Measurements from ENCODE around the gene DEFB124. TPM values are rescaled to one million over a fixed set of nuclear protein-coding genes. Genes with fewer than 3 reads are reported as not detected.

Gene DEFB124, protein sequence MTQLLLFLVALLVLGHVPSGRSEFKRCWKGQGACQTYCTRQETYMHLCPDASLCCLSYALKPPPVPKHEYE
- not detected in 2 replicates for total RNA-seq

DNA sequence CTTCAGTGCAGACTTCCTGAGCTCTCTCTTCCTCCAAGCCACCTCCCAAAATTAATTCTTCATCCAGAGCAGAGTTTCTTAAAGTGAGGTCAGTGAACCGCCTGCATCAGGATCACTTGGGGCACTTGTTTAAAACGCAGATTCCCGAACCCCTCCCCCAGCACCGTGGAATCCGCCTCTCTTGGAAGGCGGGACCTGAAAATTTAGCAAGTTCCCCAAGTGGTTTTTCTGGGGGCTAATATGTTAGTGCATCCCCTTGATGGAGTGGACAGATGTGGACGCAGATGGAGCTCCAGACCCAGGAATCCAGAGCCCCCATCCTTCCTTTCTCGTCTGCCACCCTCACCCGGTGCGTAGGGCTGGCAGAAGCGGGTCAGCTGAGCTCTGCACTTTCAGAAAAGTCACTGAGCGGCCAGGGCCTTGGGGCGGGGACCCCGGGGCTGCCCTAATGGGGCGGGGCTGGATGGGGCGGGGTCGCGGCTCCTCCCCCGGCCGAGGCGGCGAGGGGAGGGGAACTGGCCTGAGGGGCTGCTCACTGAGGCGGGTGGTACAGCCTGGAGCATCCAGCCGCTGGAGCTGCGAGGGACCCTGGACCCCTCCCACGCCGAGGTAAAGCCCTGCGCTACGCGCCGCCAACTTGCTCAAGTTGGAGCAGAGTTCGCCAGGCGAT lies at the start of gene DEFB124, which contains the start of gene REM1:
TSS of gene DEFB124 (minus strand) at position 370 of the 670 bp plus-strand sequence. CDS start 2,114 bp downstream, outside the sequence.
TSS of gene REM1 (plus strand) at position 531 of the 670 bp plus-strand sequence. CDS start 1,158 bp downstream, outside the sequence.

DNA sequence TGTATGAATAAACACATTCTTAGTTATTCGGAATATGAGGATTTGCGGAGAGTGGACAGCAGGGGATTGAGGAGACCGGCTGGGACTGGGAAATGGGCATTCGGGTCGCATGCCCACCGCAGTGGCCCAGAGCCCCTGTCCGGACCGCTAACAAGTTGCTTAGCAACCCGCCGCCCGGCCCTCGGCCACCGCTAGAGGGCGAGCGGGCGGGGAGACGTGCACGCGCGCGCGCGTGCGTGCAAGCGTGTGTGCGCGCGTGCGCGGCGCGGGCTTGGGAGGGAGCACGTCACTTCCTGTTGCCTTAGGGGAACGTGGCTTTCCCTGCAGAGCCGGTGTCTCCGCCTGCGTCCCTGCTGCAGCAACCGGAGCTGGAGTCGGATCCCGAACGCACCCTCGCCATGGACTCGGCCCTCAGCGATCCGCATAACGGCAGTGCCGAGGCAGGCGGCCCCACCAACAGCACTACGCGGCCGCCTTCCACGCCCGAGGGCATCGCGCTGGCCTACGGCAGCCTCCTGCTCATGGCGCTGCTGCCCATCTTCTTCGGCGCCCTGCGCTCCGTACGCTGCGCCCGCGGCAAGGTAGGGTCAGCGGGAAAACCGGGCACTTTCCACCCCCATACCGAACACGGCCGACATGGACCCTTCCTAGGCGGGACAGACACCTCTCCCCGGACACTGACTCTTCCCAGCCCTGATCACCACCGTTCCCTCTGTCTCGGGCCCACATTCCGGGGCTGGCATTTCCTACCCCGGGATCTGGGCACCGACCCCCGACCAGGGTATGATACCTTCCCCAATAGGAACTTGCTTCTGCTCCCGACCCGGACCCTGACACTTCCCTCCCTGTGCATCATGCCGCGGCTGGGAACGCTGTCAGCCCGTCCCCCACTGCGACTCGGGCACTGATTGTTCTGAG lies 39.5 kb upstream of the DEFB124 start, which contains the start of gene HM13:
TSS of gene HM13 (plus strand) at position 289 of the 918 bp plus-strand sequence. CDS start at position 399, 110 bp downstream.

DNA sequence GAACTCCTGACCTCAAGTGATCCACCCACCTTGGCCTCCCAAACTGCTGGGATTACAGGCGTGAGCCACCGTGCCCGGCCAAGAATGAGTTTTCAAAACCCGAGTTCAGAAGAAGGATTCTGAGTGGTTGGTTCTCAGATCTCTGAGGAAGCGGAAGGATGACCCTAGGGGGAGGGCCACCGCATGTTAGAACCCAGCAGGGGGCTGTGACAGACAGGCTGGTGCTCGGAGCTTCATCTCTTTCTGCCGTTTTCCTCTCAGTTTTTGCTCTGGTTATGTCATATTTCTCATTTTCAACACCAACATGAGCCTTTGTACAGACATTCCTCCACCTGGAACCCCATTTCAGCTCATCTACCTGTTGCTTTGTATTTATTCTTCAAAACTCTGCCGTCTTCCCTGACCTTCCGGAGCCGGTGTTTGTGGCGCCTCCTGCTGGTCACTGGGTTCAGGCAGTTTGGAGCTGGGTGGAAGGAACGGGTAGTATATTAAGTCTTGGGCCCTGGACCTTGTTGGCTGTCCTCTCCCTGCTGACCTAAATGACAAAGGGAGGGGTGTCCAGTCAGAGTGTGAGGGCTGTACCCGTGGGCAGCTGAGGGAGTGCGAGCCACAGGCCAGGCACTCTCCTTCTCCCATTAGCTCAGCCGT lies 34.8 kb downstream of the DEFB124 start, which contains the start of gene DEFB123:
TSS of gene DEFB123 (plus strand) at position 621 of the 648 bp plus-strand sequence. CDS start 67 bp downstream, outside the sequence.

Other genes with a start within 250 kb of the DEFB124 start
- gene DEFB115, start 217.5 kb downstream of the DEFB124 start, total RNA-seq, result not detected in 2 replicates
- not detected in 2 replicates for gene DEFB116, start 166.5 kb downstream of the DEFB124 start, total RNA-seq
- not detected in 2 replicates for gene DEFB118, start 106.5 kb downstream of the DEFB124 start, total RNA-seq
- gene DEFB119, start 84.5 kb downstream of the DEFB124 start, total RNA-seq, result not detected in 2 replicates
- gene DEFB121, start 68.9 kb downstream of the DEFB124 start, total RNA-seq, result not detected in 2 replicates
- not detected in 2 replicates for gene DEFB123, start 34.5 kb downstream of the DEFB124 start, total RNA-seq
- gene REM1, start 161 bp upstream of the DEFB124 start, total RNA-seq, result 0.07 and 4.0 TPM in 2 replicates
- 101 and 113 TPM in 2 replicates for gene HM13, start 39.3 kb upstream of the DEFB124 start, total RNA-seq
- 54.3 and 178 TPM in 2 replicates for gene ID1, start 130.2 kb upstream of the DEFB124 start, total RNA-seq
- 0.13 TPM in 1 of 2 replicates, not detected in the other for gene COX4I2, start 162.8 kb upstream of the DEFB124 start, total RNA-seq
- 94.6 and 101 TPM in 2 replicates for gene BCL2L1, start 247.7 kb upstream of the DEFB124 start, total RNA-seq